GM12873 (cell line): Measurements from ENCODE around the gene RABGAP1L.

Source experiments
- CTCF ChIP-seq: IDR thresholded peaks from 2 replicates; pipeline ENCODE4 v1.5.1; 2012; ENCODE audit warnings: low read depth, mild to moderate bottlenecking, moderate library complexity, low read length, control low read depth; ENCODE audit not compliant: insufficient read depth; ENCODE audit errors: missing control alignments

RABGAP1L gene

GRCh38 chr1:174736831-174737230 is 577.5 kb downstream of the RABGAP1L start:
- TF ChIP-seq CTCF, result no peak

- no peak for TF ChIP-seq CTCF
These were observed 581.1 kb downstream of the RABGAP1L start for GRCh38 chr1:174740249-174740968.

GRCh38 chr1:174742805-174743653 is 583.7 kb downstream of the RABGAP1L start:
- no peak for TF ChIP-seq CTCF

GRCh38 chr1:174743654-174744561 is 584.6 kb downstream of the RABGAP1L start:
- peak; percentile 54 for TF ChIP-seq CTCF

- TF ChIP-seq CTCF, result no peak
These were observed 585.6 kb downstream of the RABGAP1L start for GRCh38 chr1:174744886-174745285.

- no peak for TF ChIP-seq CTCF
These were observed 586.9 kb downstream of the RABGAP1L start for GRCh38 chr1:174746024-174746808.
